ENCODE measurements around the gene ZBTB38.

ZBTB38 gene

DNA sequence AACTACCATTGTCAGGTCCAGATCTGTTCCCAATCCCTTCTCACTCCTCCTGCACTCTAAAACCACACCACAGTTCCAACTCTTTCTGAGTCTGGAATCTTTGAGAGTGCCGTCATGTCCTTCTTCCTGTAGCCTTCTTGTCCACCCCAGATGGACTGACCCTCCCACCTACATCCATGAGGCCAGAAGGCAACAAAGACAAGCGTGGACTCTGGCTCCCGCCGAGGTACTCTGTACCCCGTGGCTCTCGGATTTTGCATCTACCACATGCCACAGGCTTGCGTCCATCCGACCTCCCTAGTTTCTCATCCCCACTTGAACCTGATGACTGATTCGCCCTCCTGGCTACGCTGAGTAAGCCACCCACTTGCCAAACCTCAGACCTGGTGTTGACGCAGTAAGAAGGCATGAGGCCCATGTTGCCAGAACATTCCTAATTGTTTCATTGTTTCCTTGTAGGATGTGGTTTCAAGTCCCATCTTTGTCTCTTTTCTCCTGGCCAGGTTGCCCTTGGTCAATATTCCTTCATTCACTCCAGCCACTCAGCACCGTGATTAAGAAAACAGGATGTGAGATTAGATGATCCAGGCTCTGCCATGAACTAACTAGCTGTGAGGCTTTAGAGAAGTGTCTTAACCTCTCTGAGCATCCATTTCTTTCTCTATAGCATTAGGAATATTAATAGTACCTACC lies 1.1 kb upstream of the ZBTB38 start:
- no peak for DNase-seq

DNA sequence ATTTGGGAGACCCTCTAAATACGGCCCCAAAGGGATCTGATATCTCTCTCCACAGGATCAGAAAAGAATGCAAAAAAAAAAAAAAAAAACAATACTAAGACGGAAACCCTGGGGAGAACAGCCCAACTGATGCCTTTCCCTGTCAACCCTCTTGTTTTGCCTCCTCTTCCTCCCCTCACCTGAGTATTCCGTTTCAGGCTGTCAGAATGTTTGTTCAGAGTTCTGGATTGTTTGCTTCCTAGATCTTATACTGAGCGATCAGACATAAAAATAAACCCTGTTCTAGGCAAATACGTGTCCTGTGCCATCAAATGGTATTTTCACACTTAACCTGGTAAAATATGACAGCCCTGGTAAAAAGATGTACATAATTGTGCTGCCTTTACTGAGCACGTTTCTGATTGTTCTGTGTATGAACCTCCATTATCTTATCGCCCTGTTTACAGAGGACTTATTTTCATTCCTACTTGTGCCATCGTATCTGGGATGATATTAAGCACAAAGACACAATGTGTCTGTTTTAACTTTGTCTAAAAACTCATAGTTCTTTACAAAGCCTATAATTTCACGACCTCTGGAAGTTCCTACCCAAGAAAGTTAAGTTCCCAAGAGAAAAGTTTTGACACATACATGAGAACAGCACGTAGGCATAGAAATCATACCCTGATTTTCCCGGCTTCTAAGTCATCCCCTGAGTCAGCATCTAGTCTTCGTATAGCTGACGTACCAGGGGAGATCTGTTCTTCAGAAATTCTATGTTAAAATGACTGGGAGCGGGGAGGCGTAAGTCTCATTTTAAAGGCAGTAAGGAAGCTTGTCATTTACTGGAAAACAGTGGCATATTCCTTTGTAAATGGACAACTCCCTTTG lies 856 bp downstream of the ZBTB38 start:
- DNase-seq: no peak

DNA sequence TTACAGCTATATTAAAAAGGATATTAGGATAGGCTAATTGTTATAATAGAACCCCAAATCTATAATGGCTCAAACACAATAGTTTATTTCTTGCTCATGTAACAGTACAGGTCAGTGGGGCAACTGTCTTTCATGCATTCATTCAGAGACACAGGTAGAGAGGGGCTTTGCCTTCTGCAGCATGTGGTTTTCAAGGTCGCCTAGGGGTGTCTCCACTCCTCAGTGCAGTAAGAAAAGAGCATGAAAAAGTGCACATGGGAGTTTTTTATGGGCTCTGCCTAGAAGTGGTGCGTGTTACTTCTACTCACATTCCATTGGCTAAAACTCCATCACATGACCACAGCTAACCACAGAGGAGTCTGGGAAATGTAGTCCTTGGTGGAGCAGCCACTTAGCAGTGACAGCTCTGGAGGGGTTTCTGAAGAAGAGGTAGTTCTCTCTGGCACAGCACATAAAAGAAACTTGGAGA lies 1.8 kb downstream of the ZBTB38 start:
- peak; percentile 83 for DNase-seq

DNA sequence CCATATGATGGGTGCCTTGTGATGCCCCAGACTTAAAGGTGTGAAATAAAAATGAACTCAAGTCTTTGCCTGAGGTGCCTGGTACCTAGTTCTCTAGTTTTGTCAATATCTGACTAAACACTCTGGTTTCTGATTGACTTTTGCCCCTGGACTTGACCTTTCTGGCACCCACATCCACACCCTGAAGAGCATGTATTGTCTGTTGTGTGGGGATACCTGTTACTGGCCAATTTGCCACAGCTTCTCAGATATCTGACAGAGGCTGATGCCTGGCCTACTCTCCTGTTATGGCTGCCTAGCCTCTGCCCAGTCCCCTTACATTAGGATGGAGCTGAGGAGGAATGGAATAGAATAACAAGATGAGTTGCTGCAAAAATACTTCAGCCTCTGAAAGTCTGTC lies 3.6 kb downstream of the ZBTB38 start:
- DNase-seq: no peak

DNA sequence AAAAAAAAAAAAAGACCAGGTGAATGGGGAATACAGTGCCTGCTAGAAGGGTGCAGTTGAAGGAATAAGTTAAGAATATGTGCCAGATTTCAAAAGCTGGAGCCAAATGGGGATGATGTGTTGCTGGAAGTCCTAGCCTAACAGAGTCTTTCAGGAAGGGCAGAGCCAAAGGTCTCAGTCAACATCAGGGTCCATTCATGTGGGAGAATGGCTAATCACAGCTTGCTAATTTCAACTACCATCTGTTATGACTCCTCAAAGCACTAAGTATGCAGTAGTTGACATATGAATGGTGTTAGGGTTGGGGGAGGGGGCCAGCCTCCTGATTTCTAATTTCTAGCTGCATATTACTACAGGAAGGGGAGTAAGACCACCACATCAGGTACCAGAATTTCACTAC lies 4.4 kb downstream of the ZBTB38 start:
- DNase-seq: no peak

DNA sequence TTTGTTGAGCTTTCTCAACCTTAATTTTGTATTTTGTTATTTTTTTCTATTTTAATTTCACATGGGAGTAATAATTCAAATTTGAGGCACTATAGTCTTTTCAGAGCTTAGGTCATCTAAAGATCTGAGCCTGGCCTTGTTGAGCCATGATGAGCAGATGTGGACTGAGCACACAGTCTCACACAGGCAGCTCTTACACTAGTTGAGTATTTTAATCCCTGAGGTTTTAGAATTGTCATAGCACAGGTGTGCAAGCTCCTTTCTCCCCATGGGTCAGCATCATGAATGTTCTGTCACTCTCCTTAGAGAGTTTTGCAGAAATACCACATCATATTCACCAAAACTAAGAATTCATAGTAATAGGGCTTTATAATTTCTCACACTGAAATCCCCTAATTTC lies 4.9 kb downstream of the ZBTB38 start:
- DNase-seq: no peak

DNA sequence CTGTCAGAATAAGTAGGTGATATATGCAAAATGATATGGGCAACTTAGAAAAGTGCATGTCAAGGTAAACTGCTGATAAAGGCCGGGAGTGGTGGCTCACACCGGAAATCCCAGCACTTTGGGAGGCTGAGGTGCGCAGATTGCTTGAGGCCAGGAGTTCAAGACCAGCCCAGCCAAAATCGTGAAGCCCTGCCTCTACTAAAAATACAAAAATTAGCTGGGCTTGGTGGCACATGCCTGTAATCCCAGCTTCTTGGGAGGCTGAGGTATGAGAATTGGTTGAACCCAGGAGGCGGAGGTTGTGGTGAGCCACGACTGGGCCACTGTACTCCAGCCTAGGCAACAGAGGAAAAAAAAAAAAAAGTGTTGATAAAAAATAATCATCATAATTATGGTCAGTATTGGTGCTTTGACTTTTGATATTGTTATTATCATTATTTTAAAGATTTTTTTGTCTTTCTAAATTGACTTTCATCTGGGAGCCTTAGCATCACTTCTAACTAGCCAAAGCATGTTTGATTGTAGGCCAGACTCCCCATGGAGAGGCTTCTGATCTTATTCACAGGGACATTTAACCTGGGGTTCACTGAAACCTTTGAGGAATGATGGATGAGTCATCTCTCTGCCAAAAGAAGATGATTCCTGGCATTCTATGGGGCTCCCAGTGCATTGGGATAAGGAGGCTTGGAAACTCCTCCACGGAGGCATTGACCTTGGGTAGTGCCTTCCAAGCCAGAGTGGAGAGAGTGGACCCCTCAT lies 5.6 kb downstream of the ZBTB38 start:
- DNase-seq: no peak

DNA sequence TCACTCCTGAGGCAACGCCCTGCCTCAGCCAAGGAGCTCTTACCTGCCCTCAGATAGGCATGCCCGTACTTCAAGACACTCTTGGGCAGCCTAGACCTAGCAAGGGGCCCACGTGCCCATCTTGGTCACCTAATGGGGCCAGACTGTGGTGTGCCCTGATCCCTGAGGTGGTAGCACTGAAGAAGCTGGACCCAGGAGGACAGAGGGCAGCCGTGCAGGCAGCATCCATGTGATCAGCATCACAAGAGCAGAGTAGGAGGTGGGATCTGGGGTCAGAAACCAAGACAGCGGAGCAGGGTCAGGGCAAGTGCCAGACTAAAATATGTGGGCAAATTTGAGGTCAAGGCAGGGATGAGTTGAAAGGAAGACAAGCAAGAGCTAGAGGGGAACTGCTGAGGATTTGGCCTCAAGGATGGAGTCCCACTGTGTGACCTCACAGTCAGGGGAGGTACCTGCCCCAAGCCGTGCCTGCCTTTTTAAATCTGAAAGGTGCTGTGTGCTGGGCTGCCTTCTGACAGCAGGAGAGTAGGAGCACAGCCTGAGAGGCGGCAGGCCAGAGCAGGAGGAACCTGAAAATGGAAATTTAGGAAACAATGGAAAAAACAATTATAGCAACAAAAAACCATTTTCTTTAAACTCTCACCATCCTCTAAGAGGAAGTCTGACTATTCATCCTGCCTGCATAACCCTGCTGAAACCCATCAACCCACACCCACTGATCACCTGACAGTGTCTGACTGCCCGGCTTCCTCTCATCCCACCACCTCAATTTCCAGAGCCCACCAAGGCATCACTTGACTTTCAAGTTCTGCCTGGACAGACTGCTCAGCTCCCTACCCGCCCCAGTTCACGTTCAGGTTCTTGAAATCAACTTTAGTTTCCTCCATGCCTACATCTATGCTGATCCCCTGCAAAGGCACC lies 7.3 kb downstream of the ZBTB38 start:
- no peak for DNase-seq

DNA sequence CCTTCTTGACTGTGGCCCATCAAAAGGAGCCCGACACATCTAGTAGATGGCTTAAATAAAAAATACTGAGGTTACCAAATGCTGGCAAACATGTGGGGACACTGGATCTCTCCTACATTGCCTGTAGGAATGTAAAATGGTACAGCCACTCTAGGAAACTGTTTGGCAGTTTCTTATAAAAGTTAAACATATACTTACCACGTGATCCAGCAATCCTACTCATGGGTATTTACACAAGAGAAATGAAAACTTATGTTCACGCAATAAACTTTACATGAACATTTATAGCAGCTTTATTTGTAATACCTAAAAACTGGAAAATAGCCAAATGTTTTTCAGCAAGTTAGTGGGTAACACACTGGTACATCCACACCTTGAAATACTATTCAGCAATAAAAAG lies 9.1 kb downstream of the ZBTB38 start:
- DNase-seq: no peak

DNA sequence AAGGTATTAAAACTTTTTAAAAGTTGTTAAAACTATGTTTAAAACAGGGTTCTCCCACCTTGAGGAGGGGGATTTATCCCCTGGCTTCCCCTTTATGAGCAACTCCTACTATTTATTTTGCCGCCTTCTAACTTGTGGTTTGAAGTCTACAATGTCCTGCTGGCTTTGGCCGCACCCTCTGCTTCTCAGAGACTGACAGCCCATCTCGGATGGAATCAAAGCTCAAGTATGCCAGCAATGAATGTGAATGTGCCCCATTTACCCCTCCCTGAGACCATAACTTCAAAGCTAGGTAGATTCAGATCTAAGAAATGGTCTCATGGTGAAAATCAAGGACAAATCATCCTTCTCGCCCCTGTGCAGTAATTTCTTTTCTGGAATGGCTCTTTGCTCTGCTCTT lies 10.3 kb downstream of the ZBTB38 start:
- DNase-seq: no peak

DNA sequence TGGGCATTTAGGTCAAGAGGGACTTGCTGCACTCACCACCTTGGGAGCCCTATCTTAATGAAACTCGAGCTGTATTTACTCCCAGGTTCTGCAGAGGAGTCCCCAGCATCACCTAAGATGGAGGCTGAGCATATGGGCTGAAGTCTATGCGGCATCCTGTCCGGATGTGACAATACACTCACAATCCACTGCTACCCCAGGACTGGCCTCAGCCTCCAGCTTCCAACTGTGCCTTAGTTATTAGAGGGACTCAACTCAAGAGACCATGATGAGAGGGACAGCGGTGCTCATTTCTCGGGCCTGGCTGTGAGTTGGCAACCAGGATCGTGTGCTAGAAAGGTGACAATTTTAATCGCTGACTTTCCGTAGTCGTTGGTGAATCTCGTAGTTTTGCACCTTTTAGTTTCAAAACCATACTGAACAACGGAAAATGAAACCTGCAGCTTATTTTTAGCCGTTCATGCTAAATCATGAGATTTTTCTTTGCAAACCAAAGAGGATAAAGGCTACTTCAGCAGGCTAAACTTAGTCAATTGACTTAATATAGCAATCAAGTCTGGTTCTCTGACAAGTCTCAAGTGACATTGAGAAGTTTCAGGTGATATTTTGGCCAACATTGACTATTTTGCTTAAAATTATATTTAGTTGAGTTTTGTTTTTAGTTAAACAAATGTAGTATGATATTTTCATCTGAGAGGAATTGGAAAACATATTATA lies 11.1 kb downstream of the ZBTB38 start:
- peak; percentile 40 for DNase-seq

DNA sequence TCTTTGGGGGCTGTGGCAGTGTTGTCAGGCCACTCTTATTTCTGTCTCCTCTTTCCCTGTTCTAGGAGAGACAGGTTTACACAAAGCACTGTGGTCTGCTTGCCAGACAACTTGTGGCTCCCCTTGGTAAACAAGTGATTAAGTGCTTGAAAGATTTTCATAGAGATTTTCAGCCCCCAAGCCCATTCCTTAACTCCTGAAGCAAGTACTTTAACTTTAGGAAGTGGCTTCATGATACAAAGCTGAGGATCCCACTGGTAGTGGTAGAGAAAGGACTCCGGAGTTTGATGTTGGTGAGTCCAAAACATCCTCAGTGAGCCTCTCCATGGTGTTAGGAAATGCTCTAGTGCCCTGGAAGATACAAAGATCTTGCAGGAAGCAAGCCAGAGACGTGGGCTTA lies 12.0 kb downstream of the ZBTB38 start:
- DNase-seq: no peak

DNA sequence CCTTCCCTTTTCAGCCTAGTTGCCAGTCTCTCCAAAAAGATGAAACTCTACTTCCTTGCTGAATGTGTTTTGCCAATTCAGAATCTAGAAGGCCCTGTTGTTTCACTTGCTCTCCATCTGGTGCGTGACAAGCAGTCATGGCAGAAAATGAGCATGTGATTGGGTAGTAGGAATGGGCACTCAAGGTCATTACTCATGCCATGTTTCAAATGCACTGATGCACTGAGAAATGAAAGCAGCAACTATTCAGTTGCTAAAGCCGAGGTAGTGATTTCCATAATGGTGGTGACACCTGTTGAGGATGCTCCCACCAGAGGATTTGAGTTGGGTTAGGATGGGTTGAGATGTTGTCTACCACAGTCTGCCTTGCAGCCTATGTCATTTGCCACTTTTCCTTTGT lies 12.7 kb downstream of the ZBTB38 start:
- no peak for DNase-seq

DNA sequence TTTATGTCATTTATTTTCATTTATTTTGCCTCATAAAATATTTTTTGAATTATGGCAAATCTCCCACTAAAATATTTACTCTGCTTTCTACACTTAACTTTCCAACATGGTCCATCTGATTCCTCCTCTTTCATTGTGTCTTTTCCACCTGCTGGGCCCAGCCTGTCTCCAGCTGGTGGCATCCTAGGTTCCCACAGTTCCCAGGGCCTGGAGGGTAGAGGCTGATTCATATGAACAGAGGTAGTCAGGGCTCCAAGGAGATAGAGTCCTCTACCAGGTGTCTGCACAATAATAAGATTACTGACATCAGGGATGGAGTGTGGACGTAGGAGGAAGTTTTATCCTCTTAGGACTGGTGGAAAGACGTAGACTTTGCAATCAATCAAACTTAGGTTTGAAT lies 14.3 kb downstream of the ZBTB38 start:
- no peak for DNase-seq

DNA sequence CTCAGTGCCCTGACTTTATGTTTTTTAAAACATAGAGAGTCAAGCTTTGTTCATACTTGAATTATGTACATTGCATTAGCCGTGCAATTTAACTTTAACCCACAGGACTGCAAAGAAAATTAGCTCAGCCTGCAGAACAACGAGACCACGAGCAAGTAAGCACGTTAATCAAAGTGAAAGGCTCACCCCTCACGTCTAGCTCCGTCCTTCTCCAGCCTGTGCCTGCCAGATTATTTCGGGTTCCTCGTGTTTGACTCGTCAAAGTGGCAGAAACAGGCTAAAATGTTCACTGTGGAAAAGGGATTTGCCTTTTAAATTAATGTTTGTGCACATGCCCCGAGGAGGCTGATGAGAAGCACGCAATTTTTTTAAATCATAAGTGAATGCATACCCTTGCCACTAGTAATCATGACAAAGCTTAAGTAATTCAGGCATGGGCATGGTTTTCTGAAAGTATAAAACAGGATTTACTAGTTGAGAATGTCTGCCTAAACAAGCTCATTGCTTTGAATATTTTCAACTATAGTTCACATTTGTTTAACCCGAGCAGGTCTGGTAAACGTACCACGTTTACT lies 15.3 kb downstream of the ZBTB38 start:
- no peak for DNase-seq

DNA sequence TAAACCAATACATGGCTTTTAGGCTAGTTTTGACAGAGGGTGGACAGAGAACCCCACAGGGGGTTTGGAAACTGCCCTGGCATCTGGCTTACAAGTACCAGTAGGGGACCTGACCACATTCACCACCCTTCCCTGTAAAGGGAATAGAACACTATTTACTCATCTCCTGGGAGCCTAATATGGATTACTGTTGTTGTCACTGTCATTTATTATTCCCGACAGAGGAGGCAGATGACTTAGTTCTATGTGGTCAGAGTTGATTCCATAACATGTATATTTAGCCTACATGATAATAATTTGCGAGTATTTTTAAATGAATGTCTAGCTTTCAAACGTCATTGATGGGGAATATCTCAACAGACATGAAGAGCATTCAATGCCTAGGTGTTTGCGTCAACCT lies 15.9 kb downstream of the ZBTB38 start:
- DNase-seq: no peak

DNA sequence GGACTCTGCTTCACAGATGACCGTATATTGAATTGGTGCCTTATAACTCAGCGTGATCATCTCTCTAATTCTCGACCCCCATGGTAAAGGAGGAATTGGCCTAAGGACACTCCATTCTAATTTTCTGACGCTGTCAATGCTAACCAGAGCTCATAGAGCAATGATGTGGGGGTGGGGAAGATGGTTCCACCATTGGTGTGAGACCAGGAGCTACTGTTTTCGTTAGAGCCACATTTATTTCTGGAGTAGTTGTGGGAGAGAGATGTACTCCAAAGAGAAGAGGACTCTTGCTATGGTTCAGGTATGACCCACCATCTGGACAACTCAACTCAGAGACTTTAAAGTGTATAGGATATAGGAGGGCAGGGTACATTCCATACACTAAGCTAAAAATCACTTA lies 16.3 kb downstream of the ZBTB38 start:
- DNase-seq: no peak

DNA sequence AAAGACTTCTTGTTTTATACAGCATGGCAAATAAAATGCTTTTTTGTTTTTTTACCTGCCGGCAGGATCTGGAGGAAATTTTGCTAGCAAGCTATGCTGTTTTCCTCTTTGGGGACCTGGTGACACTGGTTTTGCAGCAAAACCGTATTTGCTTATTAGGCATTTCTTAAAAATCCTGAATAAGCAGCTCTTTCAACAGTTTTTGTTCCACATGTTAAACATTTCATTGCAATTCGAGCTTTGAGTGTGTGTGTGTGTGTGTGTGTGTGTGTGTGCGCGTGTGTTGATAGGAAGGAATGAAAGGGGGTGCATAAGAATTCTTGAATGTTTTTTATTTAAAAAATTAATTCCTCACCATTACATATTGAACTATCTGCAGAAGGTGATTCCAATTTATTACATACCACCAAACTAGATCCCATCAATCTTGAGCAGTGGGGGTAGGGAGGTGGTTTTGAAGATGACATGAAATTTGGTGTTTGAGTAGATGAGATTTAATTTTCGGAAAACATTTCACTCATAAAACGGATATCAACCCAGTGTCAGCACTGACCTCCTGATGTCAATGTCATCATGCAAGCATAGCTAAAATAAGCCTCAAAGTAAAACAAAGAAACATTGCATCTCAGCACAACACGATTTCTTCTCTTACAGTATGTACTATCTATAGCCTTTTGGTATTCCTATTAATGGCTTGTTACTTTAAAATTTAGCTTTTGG lies 17.3 kb downstream of the ZBTB38 start:
- no peak for DNase-seq

DNA sequence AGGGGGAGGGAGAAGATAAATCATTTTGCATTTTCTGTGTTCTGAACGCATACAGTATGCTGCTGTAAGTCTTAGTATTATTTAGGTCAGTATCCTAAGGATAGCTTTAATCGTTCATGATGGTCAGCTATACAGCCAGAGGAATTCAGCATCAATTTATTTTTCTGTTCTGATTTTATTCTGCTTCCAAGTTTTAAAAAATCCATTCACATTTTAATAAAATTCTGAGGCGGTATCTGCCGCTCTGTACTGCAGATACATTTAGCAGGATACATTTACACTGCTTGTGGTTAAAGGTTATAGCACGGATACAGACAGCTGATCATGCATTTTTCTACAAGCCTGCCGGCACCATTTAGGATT lies 17.8 kb downstream of the ZBTB38 start:
- no peak for DNase-seq

DNA sequence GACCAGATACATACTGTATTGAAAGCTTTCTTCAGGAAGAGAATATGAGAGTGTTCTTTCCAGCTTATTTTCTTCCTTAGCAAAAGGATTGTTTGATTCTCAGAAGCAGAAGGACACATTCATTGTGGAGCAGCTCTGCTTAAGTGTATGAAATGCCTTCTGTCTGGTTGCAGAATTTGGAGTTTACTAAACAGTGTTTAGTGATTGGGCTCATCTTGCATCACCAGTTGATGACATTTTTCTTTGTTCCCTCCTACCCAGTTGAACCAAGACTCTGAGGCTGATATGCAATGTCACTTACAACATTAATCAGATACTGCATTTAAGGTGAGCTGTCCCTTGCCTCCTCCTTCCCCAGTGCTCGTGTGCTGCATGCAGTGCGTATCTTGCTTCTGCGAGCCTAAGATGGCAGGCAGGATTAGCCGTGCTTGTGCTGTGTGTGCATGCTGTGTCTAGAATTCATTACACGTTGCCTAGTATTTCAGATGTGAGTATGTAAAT lies 18.4 kb downstream of the ZBTB38 start:
- DNase-seq: no peak

DNA sequence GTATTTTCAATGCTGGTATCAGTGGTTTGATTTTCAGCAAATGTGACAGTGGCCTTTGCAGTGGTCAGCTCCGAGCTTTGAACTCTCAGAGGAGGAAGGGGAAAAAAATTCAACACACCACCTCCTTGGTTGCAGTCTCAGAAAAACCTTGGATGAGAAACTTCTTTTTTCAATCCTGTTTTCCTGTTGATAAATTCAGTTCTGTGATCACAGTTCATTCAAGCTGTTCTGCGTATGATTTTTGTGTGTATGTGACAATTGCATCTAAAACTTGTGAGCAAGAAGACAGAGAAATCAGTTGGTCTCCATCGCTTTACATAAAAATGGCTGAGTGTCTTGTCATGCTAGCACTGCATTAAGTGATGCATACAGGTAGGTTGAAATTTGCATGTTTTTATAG lies 19.2 kb downstream of the ZBTB38 start:
- no peak for DNase-seq

All from central memory CD4-positive, alpha-beta T cell (primary cell).